Osteocyte (in vitro differentiated cells): ENCODE measurements around the gene KRT82. TPM values are rescaled to one million over a fixed set of nuclear protein-coding genes. Genes with fewer than 3 reads are reported as not detected.

Experiments used
- DNase-seq: peaks from one replicate; pipeline ENCODE4 v3.0.0; 2021; ENCODE audit warnings: mixed read lengths; ENCODE audit not compliant: unreplicated experiment; ENCODE audit errors: extremely low spot score
- H3K27ac Mint-ChIP-seq: one replicate; pipeline ENCODE4 v1.8.0; 2021; ENCODE audit warnings: mild to moderate bottlenecking, mixed read lengths; ENCODE audit not compliant: unreplicated experiment
- H3K27me3 Mint-ChIP-seq: one replicate; pipeline ENCODE4 v1.8.0; 2021; ENCODE audit warnings: mixed read lengths; ENCODE audit not compliant: unreplicated experiment
- H3K36me3 Mint-ChIP-seq: one replicate; pipeline ENCODE4 v1.8.0; 2021; ENCODE audit warnings: mixed read lengths; ENCODE audit not compliant: unreplicated experiment
- H3K4me1 Mint-ChIP-seq: one replicate; pipeline ENCODE4 v1.8.0; 2021; ENCODE audit warnings: mixed read lengths; ENCODE audit not compliant: unreplicated experiment
- H3K4me3 Mint-ChIP-seq: one replicate; pipeline ENCODE4 v1.8.0; 2021; ENCODE audit warnings: mild to moderate bottlenecking, moderate library complexity, mixed read lengths; ENCODE audit not compliant: unreplicated experiment
- H3K9me3 Mint-ChIP-seq: one replicate; pipeline ENCODE4 v1.8.0; 2021; ENCODE audit warnings: mixed read lengths; ENCODE audit not compliant: unreplicated experiment
- total RNA-seq: library from RNA; stranded (reverse); gene quantifications from 2 replicates; pipeline ENCODE4 v1.2.1, GENCODE V29; 2021
- TF ChIP-seq, protein P1 (sequence below): fragments of 200-600 bp; sonication (generic); IDR thresholded peaks from 2 replicates; pipeline ENCODE4 v1.5.0; 2021; ENCODE audit warnings: antibody characterized with exemption, mild to moderate bottlenecking, moderate library complexity

Gene KRT82
- total RNA-seq, 1 donor from 2014 or later = not detected

DNA sequence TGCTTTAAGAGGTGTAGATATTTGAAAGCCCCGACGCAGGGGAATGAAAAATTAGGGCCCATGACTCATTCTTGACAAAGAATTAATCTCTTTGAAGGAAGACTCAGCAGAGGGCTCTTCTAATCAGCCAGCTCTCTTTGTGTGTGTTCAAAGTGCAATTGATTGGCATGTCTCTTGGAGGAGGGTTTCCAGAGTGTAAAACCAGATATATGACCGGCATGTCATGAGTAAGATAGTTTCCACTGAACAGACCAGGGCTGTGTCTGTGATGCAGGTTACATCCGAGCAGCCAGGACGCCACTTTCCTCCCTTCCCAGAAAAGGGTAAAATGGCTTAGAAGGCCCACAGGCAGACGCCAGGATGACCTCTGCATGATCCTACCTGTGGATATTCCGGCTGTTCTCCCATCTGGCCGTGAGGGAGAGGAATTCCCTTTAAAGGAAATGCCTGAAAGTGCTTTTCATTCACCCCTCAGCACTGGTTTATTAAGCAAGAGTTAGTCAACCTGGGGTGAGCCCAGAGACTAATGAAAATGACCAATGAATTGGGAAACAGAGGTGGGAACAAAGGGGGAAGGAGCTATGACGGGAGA is 35.3 kb upstream of the KRT82 start:
- Mint-ChIP-seq H3K9me3 (no peaks in the 10 kb centered on the region), H3K36me3 (no peaks in the 10 kb centered on the region), H3K27me3 (peaks cover 62% of the 10 kb centered on the region), H3K4me3 (no peak overlapping the region), H3K4me1 (no peaks in the 10 kb centered on the region), H3K27ac (no peak overlapping the region)
- TF ChIP-seq, protein P1, sequence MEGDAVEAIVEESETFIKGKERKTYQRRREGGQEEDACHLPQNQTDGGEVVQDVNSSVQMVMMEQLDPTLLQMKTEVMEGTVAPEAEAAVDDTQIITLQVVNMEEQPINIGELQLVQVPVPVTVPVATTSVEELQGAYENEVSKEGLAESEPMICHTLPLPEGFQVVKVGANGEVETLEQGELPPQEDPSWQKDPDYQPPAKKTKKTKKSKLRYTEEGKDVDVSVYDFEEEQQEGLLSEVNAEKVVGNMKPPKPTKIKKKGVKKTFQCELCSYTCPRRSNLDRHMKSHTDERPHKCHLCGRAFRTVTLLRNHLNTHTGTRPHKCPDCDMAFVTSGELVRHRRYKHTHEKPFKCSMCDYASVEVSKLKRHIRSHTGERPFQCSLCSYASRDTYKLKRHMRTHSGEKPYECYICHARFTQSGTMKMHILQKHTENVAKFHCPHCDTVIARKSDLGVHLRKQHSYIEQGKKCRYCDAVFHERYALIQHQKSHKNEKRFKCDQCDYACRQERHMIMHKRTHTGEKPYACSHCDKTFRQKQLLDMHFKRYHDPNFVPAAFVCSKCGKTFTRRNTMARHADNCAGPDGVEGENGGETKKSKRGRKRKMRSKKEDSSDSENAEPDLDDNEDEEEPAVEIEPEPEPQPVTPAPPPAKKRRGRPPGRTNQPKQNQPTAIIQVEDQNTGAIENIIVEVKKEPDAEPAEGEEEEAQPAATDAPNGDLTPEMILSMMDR = no peak
- DNase-seq = no peak

DNA sequence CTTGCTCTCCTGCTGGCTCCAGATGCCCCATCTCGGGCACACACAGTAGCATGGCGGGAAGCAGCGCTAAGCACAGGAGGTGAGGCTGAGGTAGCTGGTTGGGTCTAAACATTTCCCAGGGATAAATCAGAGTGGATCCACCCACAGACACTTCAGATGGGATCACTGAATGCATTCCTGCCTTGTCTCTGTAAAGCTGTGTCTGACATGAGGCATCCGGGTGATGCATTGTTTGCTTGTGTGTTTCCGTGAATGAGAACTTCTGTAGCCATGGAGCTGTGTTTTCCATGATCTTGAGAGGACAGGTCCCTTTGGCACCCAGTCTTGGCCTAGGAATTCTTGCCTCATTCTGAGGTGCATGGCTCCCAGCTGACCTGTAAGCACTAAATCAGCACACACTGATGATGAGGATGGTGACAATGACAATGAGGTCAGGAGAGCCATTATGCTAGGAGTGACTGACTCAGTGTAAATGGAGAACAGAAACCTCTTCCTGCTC is 34.7 kb upstream of the KRT82 start:
- H3K4me1 Mint-ChIP-seq = no peaks in the 10 kb centered on the region
- DNase-seq = no peak
- no peaks in the 10 kb centered on the region for H3K9me3 Mint-ChIP-seq
- H3K27me3 Mint-ChIP-seq = peaks cover 59% of the 10 kb centered on the region
- no peak overlapping the region for H3K27ac Mint-ChIP-seq
- no peaks in the 10 kb centered on the region for H3K36me3 Mint-ChIP-seq
- no peak overlapping the region for H3K4me3 Mint-ChIP-seq
- TF ChIP-seq, protein P1 = no peak

DNA sequence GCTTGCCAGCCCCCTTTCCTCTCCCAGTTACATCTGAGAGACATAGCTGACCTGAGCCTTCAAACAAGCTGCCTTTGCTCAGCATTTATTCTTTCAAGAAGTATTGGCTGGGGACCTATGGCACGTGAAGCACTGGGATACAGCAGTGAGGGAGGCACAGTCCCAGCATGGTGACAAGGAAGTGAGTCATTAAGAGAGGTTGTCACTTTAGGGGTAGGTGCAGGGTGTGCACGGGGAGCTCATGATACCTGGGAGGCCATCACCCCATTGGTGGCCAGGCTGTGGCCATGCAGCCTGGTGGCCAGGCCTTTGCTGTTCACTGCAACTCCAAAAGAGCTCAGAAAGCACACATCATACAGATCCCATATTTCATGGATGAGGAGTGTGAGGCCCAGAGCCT is 33.7 kb upstream of the KRT82 start:
- H3K4me3 Mint-ChIP-seq = no peak overlapping the region
- TF ChIP-seq, protein P1 = no peak

DNA sequence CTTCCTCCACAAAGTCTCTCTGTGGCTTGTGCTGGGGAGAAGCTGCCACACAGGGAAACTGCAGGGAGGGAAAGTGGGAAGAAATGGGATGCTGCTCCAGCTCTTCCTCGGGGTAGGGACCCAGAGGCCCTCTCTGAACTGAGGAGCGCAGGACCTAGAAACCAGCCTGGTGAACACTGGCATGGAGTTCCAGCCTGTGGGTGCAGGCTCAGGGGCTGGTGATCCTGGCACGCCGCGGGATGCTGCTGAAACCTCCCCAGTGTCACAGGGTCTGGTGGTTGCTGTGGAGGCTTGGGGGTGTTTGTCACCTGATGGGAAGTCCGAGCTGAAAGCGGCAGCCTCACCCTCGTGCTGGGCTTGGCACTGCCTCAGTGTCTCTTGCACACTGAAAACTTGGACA is 33.3 kb upstream of the KRT82 start:
- H3K36me3 Mint-ChIP-seq = no peaks in the 10 kb centered on the region
- no peaks in the 10 kb centered on the region for H3K4me1 Mint-ChIP-seq
- TF ChIP-seq, protein P1 = no peak
- H3K27ac Mint-ChIP-seq = no peak overlapping the region
- H3K27me3 Mint-ChIP-seq = peaks cover 56% of the 10 kb centered on the region
- H3K4me3 Mint-ChIP-seq = no peak overlapping the region
- H3K9me3 Mint-ChIP-seq = no peaks in the 10 kb centered on the region
- no peak for DNase-seq

More for the DNA sequence above, 33.7 kb upstream of the KRT82 start:
- no peaks in the 10 kb centered on the region for H3K4me1 Mint-ChIP-seq
- peaks cover 58% of the 10 kb centered on the region for H3K27me3 Mint-ChIP-seq
- no peak for DNase-seq
- H3K36me3 Mint-ChIP-seq = no peaks in the 10 kb centered on the region
- H3K27ac Mint-ChIP-seq = no peak overlapping the region
- H3K9me3 Mint-ChIP-seq = no peaks in the 10 kb centered on the region

DNA sequence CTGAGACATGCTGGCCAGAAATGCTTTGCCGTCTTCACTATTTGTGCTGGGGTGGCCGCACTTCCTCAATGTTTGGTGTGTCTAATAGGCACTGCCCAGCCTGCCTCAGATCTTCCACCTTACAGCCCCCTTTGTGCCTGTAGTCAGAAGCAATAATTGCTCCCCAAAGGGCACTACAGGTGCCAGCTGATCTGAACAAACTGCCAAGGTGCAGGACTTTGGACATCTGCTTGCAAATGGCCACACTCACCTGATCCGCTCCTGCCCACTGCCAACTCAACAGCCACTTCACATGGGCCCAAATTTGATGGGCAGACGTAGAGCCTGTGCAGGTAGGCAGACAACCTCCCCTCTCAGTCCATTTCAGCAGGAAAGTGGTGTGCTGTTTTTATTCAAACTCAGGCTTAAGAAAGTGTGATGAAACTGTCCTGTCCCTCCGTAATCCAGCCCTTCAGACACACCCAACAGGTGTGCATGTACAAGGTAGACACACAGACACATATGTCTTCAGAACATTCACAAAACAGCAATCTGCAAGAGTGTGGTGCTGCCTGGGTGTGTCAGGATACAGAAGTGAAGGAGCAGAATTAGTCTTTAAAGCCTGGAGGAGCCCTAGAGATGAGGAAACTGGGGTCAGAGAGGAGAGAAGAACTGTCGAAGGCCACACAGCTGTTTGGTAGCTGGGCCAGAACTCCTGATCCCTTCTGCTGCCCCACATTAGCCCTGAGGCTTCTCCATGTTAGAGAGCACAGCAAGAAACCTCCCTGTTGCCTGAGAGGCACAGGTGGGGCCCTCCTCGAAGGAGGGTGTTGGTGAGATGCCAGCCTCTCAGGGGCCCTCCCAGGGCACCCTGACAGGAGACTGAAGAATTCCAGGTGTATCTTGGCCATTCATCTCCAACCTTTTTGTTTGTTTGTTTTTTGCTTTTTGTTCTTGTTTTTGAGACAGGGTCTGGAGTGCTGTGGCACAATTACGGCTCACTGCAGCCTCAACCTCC is 32.5 kb upstream of the KRT82 start:
- Mint-ChIP-seq H3K27me3 (peaks cover 48% of the 10 kb centered on the region), H3K4me3 (no peak overlapping the region), H3K4me1 (no peaks in the 10 kb centered on the region), H3K27ac (no peak overlapping the region), H3K9me3 (no peaks in the 10 kb centered on the region), H3K36me3 (no peaks in the 10 kb centered on the region)
- TF ChIP-seq, protein P1 = no peak
- DNase-seq = no peak
